PFSK-1 (cell line): ENCODE data around the gene SPNS3.

Experiments
- POLR2AphosphoS5 ChIP-seq: IDR thresholded peaks from 2 replicates; pipeline ENCODE4 v1.6.1; 2012; ENCODE audit warnings: low read depth, mild to moderate bottlenecking, control low read depth, low read length, moderate library complexity
- REST ChIP-seq, 2 experiments: IDR thresholded peaks; 2 replicates each; pipeline versions ENCODE4 v1.6.1 to v1.8.0; 2011 to 2012; ENCODE audit warnings: low read depth in 2 of 2, low read length in 2 of 2, control low read depth in 1 of 2, inconsistent platforms in 1 of 2, mild to moderate bottlenecking in 1 of 2, moderate library complexity in 1 of 2; ENCODE audit not compliant: insufficient read depth in 1 of 2
- SIN3A ChIP-seq: IDR thresholded peaks from 2 replicates; pipeline ENCODE4 v1.6.1; 2012; ENCODE audit warnings: mild to moderate bottlenecking, low read length, moderate library complexity, borderline replicate concordance; ENCODE audit not compliant: insufficient read depth
- TAF1 ChIP-seq: IDR thresholded peaks from 2 replicates; pipeline ENCODE4 v1.6.1; 2012; ENCODE audit warnings: low read length, control low read depth, borderline replicate concordance; ENCODE audit not compliant: insufficient read depth

GRCh38 chr17:4476511-4477070 lies 42.9 kb downstream of the SPNS3 start:
- no peak for TF ChIP-seq POLR2AphosphoS5
- no peak for TF ChIP-seq REST (IDR thresholded peaks at IDR 0.05; ENCODE audit: insufficient read depth in 1 of 2, low read depth in 2 of 2, low read length in 2 of 2)
- TF ChIP-seq SIN3A: no peak
- no peak for TF ChIP-seq TAF1
